ENCODE measurements around the gene DPRX. TPM values are rescaled to one million over a fixed set of nuclear protein-coding genes. Genes with fewer than 3 reads are reported as not detected.

Gene DPRX
- total RNA-seq, 1 experiment from 2014 or later, result not detected

- Histone ChIP-seq H3K36me3 (ENCODE audit: control insufficient read depth, insufficient read depth, low read length) (no peaks in the 10 kb centered on the region), H3K9me3 (ENCODE audit: control insufficient read depth, insufficient read depth, low read depth, low read length) (no peaks in the 10 kb centered on the region), H3K4me1 (ENCODE audit: control insufficient read depth, insufficient read depth, low read length) (0 out of 2 replicates have a peak, but pooled peaks cover under 1% of the 10 kb centered on the region), H3K4me3 (ENCODE audit: low read depth in 2 of 2, low read length in 2 of 2) (no peak overlapping the region), H3K27me3 (ENCODE audit: control insufficient read depth, insufficient read depth, low read length) (no peaks in the 10 kb centered on the region), H3K27ac (ENCODE audit: low read length) (no peak overlapping the region)
- BruUV-seq (replicated peaks), result no TSS peak
- ChIA-PET POLR2A (interaction anchor here (0.7 kb wide), 1 partner anchor 444 kb away, joined by 3 read pairs; no protein-coding TSS in a partner anchor), CTCF (interaction anchor here (0.6 to 0.8 kb wide), 2 partner anchors 58 to 219 kb away, joined by 3 to 5 read pairs; no protein-coding TSS in a partner anchor)
- ATAC-seq (no peak), DNase-seq (ENCODE audit: low read depth, low spot score) (no peak)
- intact Hi-C loops (cut with micrococcal nuclease; ENCODE audit: unreplicated experiment), result no loop called here
- in situ Hi-C loops (cut with HindIII; ENCODE audit: low pct_unique_long_range_greater_than_20kb, low sequenced_read_pairs), result no loop called here
- TF ChIP-seq REST (IDR thresholded peaks at IDR 0.05; ENCODE audit: insufficient read depth in 1 of 2, low read depth in 2 of 2, low read length in 1 of 2), result no peak
- TF ChIP-seq SIN3A (IDR thresholded peaks at IDR 0.05; ENCODE audit: borderline replicate concordance, insufficient read depth, low read depth, low read length), result no peak
Measured at GRCh38 chr19:53626976-53627375, 4.8 kb upstream of the DPRX start.

- no peaks in the 10 kb centered on the region for H3K36me3 ChIP-seq (ENCODE audit: control insufficient read depth, insufficient read depth, low read length)
- BruUV-seq (replicated peaks), result no TSS peak
- POLR2A ChIA-PET, result no interaction called here
- in situ Hi-C loops (cut with HindIII; ENCODE audit: low pct_unique_long_range_greater_than_20kb, low sequenced_read_pairs), result no loop called here
- no peaks in the 10 kb centered on the region for H3K4me1 ChIP-seq (ENCODE audit: control insufficient read depth, insufficient read depth, low read length)
- no peak overlapping the region for H3K4me3 ChIP-seq (ENCODE audit: low read depth in 2 of 2, low read length in 2 of 2)
- intact Hi-C loops (cut with micrococcal nuclease; ENCODE audit: unreplicated experiment), result no loop called here
- no peaks in the 10 kb centered on the region for H3K27me3 ChIP-seq (ENCODE audit: control insufficient read depth, insufficient read depth, low read length)
- H3K27ac ChIP-seq (ENCODE audit: low read length), result no peak overlapping the region; the same call in 1 of the 2 replicates
- no peaks in the 10 kb centered on the region for H3K9me3 ChIP-seq (ENCODE audit: control insufficient read depth, insufficient read depth, low read depth, low read length)
- ATAC-seq (no peak), DNase-seq (ENCODE audit: low read depth, low spot score) (no peak)
- TF ChIP-seq POLR2AphosphoS5 (IDR thresholded peaks at IDR 0.05; ENCODE audit: low read depth, low read length) (no peak), REST (IDR thresholded peaks at IDR 0.05; ENCODE audit: insufficient read depth in 1 of 2, low read depth in 2 of 2, low read length in 1 of 2) (no peak), TCF7L2 (IDR thresholded peaks at IDR 0.05; ENCODE audit: low read depth, low read length) (no peak), SIN3A (IDR thresholded peaks at IDR 0.05; ENCODE audit: borderline replicate concordance, insufficient read depth, low read depth, low read length) (no peak)
- TF ChIP-seq, protein P1, sequence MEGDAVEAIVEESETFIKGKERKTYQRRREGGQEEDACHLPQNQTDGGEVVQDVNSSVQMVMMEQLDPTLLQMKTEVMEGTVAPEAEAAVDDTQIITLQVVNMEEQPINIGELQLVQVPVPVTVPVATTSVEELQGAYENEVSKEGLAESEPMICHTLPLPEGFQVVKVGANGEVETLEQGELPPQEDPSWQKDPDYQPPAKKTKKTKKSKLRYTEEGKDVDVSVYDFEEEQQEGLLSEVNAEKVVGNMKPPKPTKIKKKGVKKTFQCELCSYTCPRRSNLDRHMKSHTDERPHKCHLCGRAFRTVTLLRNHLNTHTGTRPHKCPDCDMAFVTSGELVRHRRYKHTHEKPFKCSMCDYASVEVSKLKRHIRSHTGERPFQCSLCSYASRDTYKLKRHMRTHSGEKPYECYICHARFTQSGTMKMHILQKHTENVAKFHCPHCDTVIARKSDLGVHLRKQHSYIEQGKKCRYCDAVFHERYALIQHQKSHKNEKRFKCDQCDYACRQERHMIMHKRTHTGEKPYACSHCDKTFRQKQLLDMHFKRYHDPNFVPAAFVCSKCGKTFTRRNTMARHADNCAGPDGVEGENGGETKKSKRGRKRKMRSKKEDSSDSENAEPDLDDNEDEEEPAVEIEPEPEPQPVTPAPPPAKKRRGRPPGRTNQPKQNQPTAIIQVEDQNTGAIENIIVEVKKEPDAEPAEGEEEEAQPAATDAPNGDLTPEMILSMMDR (IDR thresholded peaks at IDR 0.05), result no peak
- CTCF ChIA-PET, result no interaction called here
Measured at GRCh38 chr19:53634768-53635167, 3.0 kb downstream of the DPRX start.

All from Panc1 (cell line).